ENCODE data around the gene RTN1.
A peak's percentile ranks its signal among the peaks of the same experiment; 100 is the strongest.

The RTN1 gene

DNA sequence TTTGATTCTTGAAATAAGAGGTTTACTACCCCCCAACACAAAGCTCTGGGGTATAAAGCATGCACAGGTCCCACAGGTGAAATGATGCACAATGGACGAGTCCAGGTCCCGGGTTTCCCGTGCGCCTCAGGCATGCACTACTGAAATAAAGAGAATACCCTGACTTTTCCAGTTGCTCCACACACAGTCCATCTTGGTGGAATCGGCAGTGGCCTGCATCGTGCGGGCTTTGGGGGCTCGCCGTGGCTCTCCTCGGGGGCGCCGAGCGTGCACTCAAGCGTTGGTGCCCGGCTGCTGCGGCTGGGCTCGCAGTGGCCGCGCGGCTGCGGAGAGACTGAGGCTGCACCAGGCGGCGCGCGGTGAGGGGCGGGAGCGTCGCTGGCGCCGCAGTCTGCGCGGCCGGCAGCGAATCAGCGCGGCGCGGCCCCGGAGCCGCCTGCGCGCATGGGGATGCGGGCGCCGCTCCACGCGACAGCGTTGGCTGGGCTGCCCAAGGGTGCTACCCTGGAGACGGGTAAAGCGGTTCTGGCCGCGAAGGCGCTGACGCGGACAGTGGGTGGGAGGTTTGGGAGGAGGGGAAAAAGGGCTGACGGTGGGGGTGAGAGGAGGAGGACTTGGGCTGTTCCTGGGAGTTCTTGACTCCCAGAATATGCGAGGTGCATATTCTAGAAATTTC lies 240.2 kb downstream of the RTN1 start:
- DNase-seq (ENCODE audit: low read depth), result no peak

DNA sequence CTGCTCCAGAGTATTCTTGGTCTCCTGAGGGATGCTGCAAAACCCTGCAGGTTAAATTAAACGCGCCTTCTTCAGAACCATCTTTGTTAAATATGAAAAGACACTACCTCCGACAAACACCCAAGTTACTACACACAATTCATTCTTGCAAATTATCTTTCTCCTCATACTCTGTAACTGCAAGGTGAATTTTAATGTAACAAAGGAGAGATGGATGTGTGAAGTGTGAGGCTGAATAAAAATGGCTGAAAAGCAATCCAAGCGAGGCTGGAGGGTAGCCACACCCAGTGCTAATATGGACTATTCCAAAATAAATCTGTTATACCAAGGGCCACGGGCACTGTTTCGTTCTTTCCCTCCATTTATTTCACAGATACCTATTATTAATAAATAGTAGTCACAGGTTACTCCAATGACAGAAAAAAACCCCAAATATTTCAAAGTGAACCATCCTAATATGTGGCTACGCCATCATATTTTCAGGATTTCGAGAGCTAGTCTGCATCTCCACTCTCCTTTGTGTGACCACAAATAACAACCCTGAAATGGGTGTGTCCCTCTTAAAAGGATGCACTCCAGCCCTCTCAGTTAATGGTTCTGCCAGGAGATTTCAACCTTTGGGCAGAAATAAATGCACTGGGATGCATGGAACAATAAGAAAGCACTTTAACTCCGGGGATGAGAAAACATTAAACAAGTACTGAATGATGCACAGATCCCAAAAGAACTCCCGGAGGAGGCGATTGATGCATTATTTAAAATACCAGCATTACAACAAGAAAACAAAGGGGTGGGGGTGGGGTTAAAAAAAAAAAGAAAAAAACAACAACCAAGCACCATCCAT lies 240.9 kb downstream of the RTN1 start:
- DNase-seq (ENCODE audit: low read depth), result no peak

DNA sequence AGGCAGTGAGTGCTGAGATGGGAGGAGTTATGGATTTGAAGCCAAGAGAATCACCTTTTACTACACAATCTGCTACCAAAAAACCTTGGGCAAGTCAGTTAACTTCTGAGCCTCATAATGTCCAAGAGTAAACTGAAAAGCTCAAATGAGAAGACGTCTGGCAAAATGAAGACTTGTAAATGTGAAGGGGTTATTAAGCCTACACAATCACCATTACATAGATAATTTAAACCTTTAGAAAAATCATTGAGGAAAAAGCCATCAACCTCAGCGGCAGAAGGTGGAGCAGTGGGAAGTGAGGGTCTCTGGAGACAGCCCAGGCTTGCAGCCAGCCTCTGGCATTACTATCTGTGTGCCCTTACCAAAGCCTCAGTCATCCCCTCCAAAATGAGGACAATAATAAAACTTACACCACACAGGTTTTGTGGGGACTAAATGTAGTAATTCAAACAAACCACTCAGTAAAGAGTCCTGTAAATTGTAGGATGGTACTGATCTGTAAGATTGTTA lies 243.5 kb downstream of the RTN1 start:
- no peak for DNase-seq (ENCODE audit: low read depth)

DNA sequence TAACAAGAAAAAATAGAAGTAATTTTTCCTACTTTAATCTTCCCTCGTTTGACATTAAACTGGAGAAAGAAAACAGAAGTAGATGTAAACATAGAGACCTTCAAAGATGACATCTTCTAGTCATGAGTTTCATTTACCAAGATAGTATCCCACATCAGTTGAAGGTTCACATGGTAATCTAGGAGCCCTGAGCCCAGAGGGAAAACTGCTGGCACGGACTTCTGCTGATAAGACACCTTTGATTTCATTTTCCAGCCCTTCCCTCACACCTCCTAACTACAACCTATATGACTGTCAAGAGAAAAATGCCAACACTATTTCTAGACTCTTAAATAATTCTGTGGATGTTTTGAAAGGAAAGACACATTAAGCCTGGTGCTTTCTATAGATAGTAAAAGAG lies 247.9 kb downstream of the RTN1 start:
- no peak for DNase-seq (ENCODE audit: low read depth)

DNA sequence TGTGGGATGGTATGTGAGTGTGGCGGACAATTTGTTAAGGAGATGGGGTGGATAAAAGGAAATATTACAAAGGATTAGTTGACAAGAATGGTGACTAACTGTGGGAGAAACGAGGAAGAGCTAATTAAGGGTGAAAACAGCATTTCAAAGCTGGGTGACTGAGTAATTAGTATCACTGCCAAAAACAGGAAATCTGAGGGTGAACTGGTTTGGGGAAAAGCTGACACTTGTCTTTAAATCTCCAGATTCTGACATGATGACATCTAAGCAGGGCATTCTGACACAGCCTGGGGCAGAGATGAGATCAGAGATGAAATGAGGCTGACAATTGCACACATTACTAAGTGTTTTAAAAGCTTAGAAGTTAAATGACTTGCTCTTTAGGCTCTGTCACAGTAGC lies 251.5 kb downstream of the RTN1 start:
- DNase-seq (ENCODE audit: low read depth), result no peak

DNA sequence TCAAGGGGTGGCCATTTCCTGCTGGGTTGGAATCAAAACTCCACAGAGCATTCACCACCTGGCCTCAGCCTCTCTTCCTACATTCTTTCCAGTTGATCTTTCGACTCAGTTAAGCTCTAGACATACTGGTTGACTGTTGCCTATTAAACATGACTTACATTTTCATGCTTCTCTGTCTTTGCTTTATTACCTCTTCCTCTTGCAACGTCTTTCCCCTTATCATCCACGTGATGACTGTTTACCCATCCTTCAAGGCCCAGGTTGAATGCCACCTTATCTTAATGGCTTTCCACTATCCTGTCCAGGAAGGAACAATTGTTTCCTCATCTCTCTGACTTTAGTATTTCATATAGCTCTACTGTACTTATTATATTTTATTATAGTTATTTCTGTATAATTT lies 269.5 kb downstream of the RTN1 start:
- no peak for DNase-seq (ENCODE audit: low read depth)

DNA sequence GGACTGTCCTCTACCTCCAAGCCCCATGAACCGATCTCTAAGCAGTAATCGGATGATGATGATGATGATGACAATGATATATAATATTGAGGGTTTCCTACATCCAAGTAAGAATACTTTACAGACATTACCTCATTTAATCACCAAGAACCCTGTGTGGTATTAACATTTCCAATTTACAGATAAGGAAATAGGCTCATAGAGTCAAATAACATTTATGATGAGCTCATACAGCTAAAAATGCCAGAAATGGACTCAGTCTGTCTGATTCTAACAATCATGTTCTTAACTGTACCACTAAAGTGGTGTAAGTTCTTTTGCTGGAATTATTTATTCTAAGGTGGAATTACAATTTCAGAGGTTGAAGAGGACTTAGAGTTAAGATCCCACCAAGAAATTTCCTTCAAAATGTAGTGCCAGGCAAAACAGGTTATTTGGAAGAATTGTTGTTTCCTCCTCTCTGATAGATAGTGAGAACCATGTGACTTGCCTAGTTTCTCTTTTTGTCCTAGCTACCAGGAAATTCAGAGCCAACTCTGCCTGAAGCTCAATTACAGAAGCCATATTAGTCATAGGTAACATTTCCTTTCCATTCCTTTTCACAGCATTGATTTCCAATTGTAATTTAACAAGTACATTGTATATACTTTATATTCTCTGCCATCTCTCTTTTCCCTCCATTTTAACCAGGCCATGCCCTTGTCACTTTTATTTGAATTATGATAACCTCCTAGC lies 270.2 kb downstream of the RTN1 start:
- DNase-seq (ENCODE audit: low read depth), result no peak

DNA sequence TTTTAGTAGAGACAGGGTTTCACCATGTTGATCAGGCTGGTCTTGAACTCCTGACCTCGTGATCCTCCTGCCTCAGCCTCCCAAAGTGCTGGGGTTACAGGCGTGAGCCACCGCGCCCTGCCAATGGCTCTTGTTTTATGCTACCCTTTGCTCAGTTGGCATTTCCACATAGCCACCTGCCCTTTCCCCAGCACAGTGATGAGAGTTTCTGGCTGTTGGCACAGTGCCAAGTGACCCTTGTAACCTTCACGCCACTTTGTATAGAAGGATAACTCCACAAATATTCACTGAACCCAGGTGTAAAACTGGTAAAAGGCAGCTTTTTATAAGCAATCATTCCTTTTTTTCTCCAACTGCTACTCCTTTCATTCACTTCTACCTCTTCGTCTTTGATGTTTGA lies 275.5 kb downstream of the RTN1 start:
- DNase-seq (ENCODE audit: low read depth), result no peak

DNA sequence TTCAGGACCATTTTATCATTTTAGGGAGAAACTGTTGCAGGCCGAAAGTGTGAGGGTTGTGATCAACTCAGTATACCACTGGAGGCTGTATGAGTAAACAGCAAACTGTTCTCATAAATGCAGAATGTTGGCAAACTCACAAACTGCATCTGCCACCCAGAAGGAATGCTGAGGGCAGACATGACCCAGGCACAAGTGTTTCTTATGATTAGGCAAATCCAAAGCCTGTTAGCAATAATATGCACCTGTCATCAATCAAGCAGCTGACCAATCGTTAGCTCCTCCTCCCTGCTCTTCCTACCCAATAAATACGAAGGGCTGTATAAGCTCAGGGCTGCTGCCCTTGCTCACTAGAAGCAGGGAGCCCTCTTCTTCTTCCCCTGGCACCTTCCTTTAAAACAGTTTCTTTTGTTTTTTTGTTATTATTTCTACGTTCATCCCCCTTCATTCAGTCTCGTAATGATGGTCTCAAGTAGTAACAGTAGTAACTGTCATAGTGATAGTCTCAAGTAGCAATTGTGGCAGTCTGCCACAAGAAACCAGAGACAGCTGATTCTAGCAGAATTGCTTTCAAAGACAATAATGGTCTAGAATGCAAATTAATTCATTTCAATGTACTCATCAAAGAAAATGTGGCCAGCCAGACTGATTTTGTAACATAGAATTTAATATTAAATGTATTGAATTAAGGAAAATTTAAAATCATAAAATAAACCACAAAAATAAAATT lies 278.8 kb downstream of the RTN1 start:
- no peak for DNase-seq (ENCODE audit: low read depth)

DNA sequence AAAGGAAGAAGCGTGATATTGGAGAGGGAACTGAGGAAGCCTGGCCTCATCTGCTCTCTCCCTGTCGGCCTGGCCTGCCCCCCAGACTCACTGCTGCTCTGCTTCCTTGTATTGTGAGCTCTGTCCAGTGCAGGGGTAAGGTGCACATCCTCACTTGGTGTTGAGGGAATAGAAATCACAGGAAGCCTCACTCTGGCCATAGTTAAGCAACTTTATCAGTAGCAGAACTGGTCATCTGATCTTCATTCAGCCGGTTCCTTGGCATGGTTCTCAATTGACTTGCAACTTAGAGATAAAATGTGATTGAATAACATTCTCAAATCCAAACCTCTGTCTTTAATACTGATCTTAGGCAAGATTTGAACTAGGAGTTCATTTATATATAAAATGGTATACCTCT lies 282.5 kb downstream of the RTN1 start:
- no peak for DNase-seq (ENCODE audit: low read depth)

DNA sequence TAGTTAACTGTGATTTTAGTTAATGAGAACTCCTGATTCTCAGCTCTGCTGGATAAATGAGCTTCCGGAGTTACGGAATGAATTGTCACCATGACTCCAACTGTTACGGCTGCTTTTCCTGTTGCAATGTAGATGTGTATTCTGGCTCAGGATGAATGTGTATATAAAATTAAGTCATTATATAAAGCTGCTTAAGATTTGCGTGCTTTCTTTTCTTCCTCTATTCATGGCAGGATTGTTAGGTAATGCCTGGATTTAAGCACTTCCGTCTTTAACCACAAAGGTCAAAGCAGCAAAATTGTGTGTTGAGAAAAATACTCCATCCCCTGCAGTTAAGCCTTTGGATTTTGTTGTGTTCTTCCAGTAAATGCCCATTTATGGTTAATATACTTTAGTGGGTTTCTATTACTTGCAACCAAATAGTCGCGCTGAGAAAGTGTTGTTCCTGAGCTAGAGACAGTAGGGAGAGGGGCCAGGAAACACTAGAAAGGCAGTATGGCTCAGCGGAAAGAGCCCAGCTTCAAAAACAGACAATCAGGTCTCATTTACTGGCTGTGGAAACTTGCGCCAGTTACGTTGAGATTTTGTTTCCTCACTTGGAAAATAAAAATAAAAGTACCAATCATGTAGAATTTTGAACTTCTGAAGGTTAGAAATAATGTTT lies 284.6 kb downstream of the RTN1 start:
- DNase-seq (ENCODE audit: low read depth), result no peak

DNA sequence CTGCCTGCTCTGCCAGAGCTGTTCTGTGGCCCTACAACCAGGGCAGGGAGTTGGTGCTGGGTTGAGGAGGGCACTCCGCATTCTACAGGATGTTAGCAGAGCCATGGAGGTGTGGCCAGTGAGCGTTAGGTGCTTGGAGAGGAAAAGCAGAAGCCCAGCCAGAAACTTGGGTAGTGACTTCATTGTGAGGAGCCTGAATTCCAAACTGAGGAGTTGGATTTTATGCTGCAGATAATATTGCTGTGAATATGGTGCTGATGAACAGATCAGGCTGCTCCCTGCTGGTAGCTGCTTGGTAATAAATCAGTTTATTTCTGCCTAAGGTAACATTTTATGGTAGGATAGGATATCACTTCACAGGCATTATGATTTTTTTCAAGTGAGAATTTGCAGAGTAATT lies 286.8 kb downstream of the RTN1 start:
- DNase-seq (ENCODE audit: low read depth), result peak; percentile 12

DNA sequence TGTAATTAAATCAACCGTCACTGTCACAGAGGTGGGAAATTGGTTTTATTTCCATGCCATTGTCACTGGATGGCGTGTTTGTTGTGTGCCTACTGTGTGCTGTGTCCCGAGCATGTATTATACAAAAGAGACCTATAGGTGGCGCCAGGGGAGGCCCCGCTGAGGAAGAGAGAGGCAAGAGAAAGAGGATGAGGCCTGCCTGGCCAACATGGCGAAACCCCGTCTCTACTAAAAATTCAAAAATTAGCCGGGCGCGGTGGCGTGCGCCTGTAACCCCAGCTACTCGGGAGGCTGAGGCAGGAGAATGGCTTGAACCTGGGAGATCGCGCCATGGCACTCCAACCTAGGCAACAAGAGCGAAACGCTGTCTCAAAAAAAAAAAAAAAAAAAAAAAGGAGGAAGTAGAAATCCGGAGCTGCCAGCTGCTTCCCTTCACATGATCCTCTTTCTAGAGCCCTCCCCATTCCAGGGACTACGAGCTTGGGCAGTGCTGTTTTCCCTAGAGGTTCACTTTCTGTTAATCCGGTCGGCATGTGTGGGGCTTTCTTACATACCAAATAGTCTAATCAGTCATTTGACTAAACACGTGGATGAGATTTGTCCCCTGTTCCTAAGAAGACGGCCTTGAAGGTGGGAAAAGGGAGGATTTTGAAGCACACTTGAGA lies 287.6 kb downstream of the RTN1 start:
- DNase-seq (ENCODE audit: low read depth), result no peak

DNA sequence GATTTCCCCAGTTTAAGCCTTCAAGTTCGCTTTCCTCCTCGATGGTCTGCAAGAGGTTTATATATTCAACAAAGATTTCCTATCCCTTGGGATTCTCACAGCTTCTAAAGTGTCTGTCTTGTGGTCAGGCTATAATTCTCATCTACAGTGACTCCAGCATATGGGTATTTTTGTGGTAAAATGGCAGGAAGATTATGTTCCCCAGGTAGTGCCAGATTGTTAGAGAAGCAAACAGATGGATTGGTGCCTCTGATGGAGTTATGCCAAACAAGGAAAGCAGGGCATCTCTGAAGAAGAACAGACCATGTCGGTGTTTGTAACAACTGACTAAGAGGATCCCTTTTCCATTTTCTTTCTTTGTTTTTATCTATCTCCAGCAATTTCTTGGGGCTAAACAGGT lies 288.4 kb downstream of the RTN1 start:
- DNase-seq (ENCODE audit: low read depth), result no peak

DNA sequence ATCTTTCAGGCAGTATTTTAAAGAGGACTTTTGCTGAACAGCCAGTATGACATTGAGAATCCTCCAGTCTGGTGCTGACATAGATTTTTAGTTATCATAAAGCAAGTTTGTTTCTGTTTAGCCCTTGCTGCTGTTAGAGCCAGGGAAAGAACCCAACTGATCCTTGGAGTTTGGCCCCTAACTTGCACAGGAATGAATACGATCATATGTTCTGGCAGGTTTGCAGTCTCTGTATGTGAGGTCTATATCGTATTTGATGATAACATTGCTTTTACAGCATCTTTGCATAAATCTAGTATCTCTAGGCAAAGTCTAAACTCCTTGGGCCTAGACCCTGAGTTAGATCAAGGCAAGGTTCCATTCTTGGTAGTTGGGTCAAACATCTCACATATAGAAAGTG lies 289.7 kb downstream of the RTN1 start:
- DNase-seq (ENCODE audit: low read depth), result no peak

DNA sequence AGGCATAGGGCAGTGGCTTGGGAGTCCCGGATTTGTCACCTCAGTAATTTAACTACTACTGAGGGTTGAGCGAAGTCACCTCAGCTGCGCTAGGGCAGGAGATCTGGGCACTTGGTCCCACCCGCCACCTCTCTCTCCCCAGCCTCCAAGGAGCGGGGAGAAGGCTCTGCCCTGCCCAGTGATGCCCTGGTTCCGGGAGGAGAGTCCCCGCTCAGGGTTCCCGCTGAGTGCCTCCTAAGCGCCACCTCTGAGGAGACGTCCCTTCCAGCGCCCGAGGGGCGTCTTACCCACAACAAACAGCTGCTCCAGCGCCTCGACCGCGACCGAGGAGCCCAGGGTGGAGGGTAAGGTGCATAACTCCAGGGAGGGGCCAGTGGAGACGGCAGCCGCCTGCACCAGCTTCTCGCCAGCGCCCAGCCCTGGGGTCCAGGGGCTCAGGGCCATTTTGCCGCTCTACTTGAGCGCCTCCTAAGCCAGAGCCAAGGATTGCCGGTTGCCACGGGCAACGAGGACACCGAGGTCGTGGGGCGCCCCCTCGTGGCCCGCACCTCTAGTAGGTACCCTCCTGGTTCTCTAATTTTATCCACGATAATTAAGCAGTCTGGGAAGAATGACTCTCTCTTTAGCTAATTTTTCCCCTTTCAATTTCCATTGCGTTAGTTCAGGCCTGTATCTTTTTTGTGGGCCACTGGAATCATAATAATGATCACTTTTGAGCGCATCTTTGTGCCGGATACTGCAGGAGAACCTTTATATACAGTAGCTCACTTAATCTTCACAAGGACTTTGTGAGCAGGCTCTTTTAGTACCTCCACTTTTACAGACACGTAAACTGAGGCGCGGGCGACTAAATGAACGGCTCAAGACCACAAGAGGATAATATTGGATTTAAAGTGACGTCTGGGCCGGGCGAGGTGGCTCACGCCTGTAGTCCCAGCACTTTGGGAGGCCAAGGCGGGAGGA lies 294.0 kb downstream of the RTN1 start, which contains the start of gene CCDC175:
Gene CCDC175, minus strand, starts transcription at position 481 of the 963 bp plus-strand sequence. Its CDS starts 37 bp downstream, at position 444.
- DNase-seq (ENCODE audit: low read depth), result peak; percentile 38

DNA sequence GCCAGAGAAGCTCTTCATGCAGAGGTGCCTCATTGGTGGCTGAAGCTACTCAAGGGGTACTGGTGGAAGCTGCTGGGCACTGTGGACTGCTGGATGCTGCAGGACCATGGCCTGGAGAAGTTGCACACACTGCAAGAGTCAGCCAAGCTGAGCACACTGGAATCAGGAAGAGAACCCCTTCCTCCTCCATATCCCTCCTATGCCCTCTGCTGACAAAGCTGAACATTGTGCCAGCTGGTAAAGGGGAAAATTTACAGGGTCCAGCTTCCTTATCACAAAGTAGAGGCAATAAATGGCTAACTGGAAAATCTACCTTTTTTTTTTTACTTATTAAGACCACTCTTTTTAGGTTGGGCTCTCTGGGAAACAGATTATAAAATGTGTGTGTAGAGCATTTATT lies 300.5 kb downstream of the RTN1 start:
- DNase-seq (ENCODE audit: low read depth), result no peak

DNA sequence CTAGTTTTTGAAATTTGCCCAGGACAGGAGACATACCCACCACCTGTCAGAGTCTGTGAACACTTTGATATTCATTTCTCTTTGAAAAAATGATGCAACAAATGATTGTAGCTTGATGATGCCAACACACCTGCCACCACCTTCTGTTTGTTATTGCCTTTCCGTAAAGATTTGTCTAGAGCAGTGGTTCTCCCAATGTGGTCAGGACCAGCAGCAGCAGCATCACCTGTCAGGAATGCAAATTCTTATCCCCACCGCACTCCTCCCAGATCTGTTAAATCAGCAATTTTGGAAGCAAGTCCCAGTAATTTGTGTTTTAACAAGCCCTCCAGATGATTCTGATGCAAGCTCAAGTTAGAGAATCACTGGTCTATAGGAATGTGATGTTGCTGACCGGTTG lies 303.9 kb downstream of the RTN1 start:
- no peak for DNase-seq (ENCODE audit: low read depth)

DNA sequence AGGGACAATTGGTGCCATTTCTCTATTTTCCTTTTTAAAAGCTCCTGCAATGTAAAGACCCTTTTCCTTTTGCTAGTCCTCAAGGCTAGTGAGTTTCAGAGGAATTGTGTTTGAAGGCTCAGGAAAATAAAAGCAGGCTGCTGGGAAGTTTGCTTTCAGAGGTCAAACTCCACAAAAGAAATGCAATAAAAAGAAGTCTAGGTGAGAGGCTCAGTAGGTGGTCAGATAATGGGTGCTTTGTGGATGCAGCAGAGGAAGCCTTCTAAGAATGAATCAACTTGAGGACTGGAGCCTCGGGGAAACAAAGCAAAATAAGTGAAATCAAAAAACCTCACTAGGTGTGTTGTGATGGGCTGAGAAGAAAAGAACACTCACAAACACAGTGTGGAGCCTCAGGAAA lies 304.3 kb downstream of the RTN1 start:
- no peak for DNase-seq (ENCODE audit: low read depth)

DNA sequence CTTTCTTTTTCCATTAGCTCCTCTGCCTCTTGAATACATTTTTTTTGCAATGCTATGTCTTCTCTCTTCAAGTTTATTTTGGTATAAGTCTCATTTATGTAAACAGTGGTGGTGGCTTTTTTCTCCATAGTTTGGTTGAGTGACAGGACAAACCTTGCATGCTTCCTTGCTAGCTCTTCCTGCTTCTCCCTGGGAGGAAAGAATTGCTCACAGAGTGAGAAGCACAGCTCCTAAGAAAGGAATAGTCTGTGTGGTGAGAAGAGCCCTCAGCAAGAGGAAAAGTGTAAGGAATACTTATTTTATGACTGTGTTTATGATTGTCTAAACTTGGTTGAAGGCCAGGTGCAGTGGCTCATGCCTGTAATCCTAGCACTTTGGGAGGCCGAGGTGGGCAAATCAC lies 305.5 kb downstream of the RTN1 start:
- no peak for DNase-seq (ENCODE audit: low read depth)

All from stromal cell of bone marrow (primary cell).